Stimulated activated CD8-positive, alpha-beta memory T cell treated with anti-CD3 and anti-CD28 coated beads, Interleukin-2, amount 100 ng/mL, for 1 hour (primary cell): ENCODE results near the gene BABAM2.
"Not testable (repeated sequence)": the region's sequence is repeated elsewhere in the genome, so short reads cannot be mapped to it uniquely, and the experiment has no call there.

ENCODE experiments used
- DNase-seq, 2 donors: peaks; one replicate each; pipeline ENCODE4 v3.0.0-alpha.2; 2020; ENCODE audit warnings: low read depth in 2 of 2

BABAM2 gene

GRCh38 chr2:28113771-28114170 lies 223.2 kb downstream of the BABAM2 start:
- DNase-seq = not testable (repeated sequence)

- no peak for DNase-seq
These were observed 226.6 kb downstream of the BABAM2 start for GRCh38 chr2:28117104-28117596.

- DNase-seq = no peak
These were observed 229.1 kb downstream of the BABAM2 start for GRCh38 chr2:28119631-28120030.

GRCh38 chr2:28128281-28128950 lies 237.9 kb downstream of the BABAM2 start:
- no peak for DNase-seq

- DNase-seq = no peak
These were observed 239.6 kb downstream of the BABAM2 start for GRCh38 chr2:28129955-28130695.

GRCh38 chr2:28133778-28134177 lies 243.2 kb downstream of the BABAM2 start:
- DNase-seq = no peak

GRCh38 chr2:28134262-28134812 lies 243.8 kb downstream of the BABAM2 start:
- no peak for DNase-seq

- DNase-seq = no peak
These were observed 244.3 kb downstream of the BABAM2 start for GRCh38 chr2:28134857-28135256.

- DNase-seq = no peak
These were observed 244.8 kb downstream of the BABAM2 start for GRCh38 chr2:28135324-28135723.

GRCh38 chr2:28135799-28136198 lies 245.3 kb downstream of the BABAM2 start:
- no peak for DNase-seq

- no peak for DNase-seq
These were observed 246.0 kb downstream of the BABAM2 start for GRCh38 chr2:28136556-28136955.

- no peak for DNase-seq
These were observed 246.7 kb downstream of the BABAM2 start for GRCh38 chr2:28137221-28137620.

GRCh38 chr2:28142386-28142785 lies 251.9 kb downstream of the BABAM2 start:
- no peak for DNase-seq

GRCh38 chr2:28148000-28148399 lies 257.5 kb downstream of the BABAM2 start:
- no peak for DNase-seq

GRCh38 chr2:28148566-28148965 lies 258.0 kb downstream of the BABAM2 start:
- DNase-seq = no peak

- DNase-seq = no peak
These were observed 259.8 kb downstream of the BABAM2 start for GRCh38 chr2:28150236-28150915.

GRCh38 chr2:28150994-28151393 lies 260.5 kb downstream of the BABAM2 start:
- DNase-seq = no peak

GRCh38 chr2:28152585-28153280 lies 262.2 kb downstream of the BABAM2 start:
- DNase-seq = no peak

- no peak for DNase-seq
These were observed 263.3 kb downstream of the BABAM2 start for GRCh38 chr2:28153851-28154250.

- no peak for DNase-seq
These were observed 264.6 kb downstream of the BABAM2 start for GRCh38 chr2:28155086-28155485.

- DNase-seq = no peak
These were observed 265.1 kb downstream of the BABAM2 start for GRCh38 chr2:28155627-28156026.

- no peak for DNase-seq
These were observed 268.3 kb downstream of the BABAM2 start for GRCh38 chr2:28158791-28159190.
